Cortex of kidney (tissue), 1 donor: ENCODE data around the gene VOPP1.

Experiments
- DNase-seq: peaks from one replicate; lab custom pipeline; 2025; lab: John Stamatoyannopoulos, UW

Gene VOPP1

GRCh38 chr7:55532150-55532917, 40.0 kb downstream of the VOPP1 start:
- DNase-seq = no peak

GRCh38 chr7:55531536-55531935, 40.8 kb downstream of the VOPP1 start:
- DNase-seq = no peak

- no peak for DNase-seq
Observed at GRCh38 chr7:55527307-55527706, 45.0 kb downstream of the VOPP1 start.

GRCh38 chr7:55526770-55527169, 45.5 kb downstream of the VOPP1 start:
- no peak for DNase-seq

GRCh38 chr7:55526329-55526728, 46.0 kb downstream of the VOPP1 start:
- no peak for DNase-seq

GRCh38 chr7:55524558-55525310, 47.6 kb downstream of the VOPP1 start:
- no peak for DNase-seq

- DNase-seq = no peak
Observed at GRCh38 chr7:55523366-55523765, 48.9 kb downstream of the VOPP1 start.

- no peak for DNase-seq
Observed at GRCh38 chr7:55521917-55522902, 50.1 kb downstream of the VOPP1 start.

- no peak for DNase-seq
Observed at GRCh38 chr7:55521512-55521911, 50.8 kb downstream of the VOPP1 start.

- DNase-seq = no peak
Observed at GRCh38 chr7:55520426-55521140, 51.7 kb downstream of the VOPP1 start.

GRCh38 chr7:55518836-55519235, 53.5 kb downstream of the VOPP1 start:
- DNase-seq = no peak

- DNase-seq = no peak
Observed at GRCh38 chr7:55517936-55518689, 54.2 kb downstream of the VOPP1 start.

GRCh38 chr7:55517191-55517633, 55.1 kb downstream of the VOPP1 start:
- DNase-seq = no peak

GRCh38 chr7:55516409-55516808, 55.9 kb downstream of the VOPP1 start:
- no peak for DNase-seq

- no peak for DNase-seq
Observed at GRCh38 chr7:55515569-55516279, 56.6 kb downstream of the VOPP1 start.

GRCh38 chr7:55514546-55515265, 57.6 kb downstream of the VOPP1 start:
- DNase-seq = no peak

- no peak for DNase-seq
Observed at GRCh38 chr7:55513868-55514267, 58.4 kb downstream of the VOPP1 start.

- no peak for DNase-seq
Observed at GRCh38 chr7:55512635-55513191, 59.6 kb downstream of the VOPP1 start.

GRCh38 chr7:55510621-55511020, 61.7 kb downstream of the VOPP1 start:
- DNase-seq = no peak
